ENCODE results near the gene SLC25A29. TPM values are rescaled to one million over a fixed set of nuclear protein-coding genes. Genes with fewer than 3 reads are reported as not detected.

SLC25A29 gene
- total and polyA plus RNA-seq, 2 of the 13 experiments (the other 11 are each of a cell fraction or from before 2014, with no cell fraction given), result 12.2 to 17.2 TPM

DNA sequence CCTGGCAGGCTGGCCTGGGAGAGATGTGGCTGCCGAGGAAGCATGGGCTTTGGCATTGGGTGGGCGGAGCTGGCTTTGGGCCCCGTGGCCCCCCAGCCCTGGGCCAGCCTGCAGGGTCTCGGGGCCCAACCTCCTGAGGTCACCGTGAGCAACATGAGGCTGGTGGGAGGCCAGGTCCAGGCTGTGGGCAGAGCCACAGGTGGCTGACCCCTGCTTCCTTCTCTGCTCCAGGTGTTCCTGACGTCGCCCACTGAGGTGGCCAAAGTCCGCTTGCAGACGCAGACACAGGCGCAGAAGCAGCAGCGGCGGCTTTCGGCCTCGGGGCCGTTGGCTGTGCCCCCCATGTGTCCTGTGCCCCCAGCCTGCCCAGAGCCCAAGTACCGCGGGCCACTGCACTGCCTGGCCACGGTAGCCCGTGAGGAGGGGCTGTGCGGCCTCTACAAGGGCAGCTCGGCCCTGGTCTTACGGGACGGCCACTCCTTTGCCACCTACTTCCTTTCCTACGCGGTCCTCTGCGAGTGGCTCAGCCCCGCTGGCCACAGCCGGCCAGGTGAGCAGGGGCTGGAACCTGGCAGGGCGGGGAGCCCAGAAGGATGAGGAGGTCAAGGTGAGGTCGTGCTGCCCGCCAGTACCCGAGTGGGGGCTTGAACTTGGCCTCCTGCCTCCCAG is 22.4 kb upstream of the SLC25A29 start (continued):
- TF ChIP-seq FOXC1 (CRISPR knock-in tag; IDR thresholded peaks at IDR 0.05; ENCODE audit: borderline replicate concordance), result peak; percentile 59; the same call in 1 of the 2 replicates
- TF ChIP-seq, protein P1, sequence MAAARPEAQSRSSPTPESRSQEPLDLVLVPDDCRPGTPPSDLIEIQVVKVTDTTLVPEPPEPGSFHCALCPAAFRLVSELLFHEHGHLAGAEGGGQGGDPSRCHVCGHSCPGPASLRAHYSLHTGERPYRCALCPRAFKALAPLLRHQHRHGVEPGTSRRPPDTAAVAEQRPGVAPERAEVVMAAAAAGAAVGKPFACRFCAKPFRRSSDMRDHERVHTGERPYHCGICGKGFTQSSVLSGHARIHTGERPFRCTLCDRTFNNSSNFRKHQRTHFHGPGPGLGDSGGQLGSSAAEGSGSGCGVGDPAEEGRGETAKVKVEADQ (CRISPR knock-in tag; IDR thresholded peaks at IDR 0.05; ENCODE audit: borderline replicate concordance), result peak; percentile 74; the same call in 1 of the 2 replicates
- TF ChIP-seq RAD21 (CRISPR knock-in tag; IDR thresholded peaks at IDR 0.05), result peak; percentile 35; the same call in 1 of the 2 replicates
- TF ChIP-seq MLLT10 (CRISPR knock-in tag; IDR thresholded peaks at IDR 0.05), result no peak
- TF ChIP-seq ZNF615 (CRISPR knock-in tag; IDR thresholded peaks at IDR 0.05; ENCODE audit: borderline replicate concordance), result no peak
- no peak for TF ChIP-seq MTF2 (CRISPR knock-in tag; IDR thresholded peaks at IDR 0.05; ENCODE audit: borderline replicate concordance)
- no peak for TF ChIP-seq ZNF33A (CRISPR knock-in tag; IDR thresholded peaks at IDR 0.05; ENCODE audit: borderline replicate concordance)
- no peak for TF ChIP-seq ZNF282 (IDR thresholded peaks at IDR 0.05; ENCODE audit: partially characterized antibody)
- TF ChIP-seq ERF (CRISPR knock-in tag; IDR thresholded peaks at IDR 0.05), result peak; percentile 23; the same call in 1 of the 2 replicates
- TF ChIP-seq SRF (IDR thresholded peaks at IDR 0.05; ENCODE audit: low read depth, low read length), result no peak
- TF ChIP-seq, protein P2, sequence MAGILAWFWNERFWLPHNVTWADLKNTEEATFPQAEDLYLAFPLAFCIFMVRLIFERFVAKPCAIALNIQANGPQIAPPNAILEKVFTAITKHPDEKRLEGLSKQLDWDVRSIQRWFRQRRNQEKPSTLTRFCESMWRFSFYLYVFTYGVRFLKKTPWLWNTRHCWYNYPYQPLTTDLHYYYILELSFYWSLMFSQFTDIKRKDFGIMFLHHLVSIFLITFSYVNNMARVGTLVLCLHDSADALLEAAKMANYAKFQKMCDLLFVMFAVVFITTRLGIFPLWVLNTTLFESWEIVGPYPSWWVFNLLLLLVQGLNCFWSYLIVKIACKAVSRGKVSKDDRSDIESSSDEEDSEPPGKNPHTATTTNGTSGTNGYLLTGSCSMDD (CRISPR knock-in tag; IDR thresholded peaks at IDR 0.05), result no peak
- TF ChIP-seq SALL1 (CRISPR knock-in tag; IDR thresholded peaks at IDR 0.05), result peak; percentile 58
- TF ChIP-seq, protein P3, sequence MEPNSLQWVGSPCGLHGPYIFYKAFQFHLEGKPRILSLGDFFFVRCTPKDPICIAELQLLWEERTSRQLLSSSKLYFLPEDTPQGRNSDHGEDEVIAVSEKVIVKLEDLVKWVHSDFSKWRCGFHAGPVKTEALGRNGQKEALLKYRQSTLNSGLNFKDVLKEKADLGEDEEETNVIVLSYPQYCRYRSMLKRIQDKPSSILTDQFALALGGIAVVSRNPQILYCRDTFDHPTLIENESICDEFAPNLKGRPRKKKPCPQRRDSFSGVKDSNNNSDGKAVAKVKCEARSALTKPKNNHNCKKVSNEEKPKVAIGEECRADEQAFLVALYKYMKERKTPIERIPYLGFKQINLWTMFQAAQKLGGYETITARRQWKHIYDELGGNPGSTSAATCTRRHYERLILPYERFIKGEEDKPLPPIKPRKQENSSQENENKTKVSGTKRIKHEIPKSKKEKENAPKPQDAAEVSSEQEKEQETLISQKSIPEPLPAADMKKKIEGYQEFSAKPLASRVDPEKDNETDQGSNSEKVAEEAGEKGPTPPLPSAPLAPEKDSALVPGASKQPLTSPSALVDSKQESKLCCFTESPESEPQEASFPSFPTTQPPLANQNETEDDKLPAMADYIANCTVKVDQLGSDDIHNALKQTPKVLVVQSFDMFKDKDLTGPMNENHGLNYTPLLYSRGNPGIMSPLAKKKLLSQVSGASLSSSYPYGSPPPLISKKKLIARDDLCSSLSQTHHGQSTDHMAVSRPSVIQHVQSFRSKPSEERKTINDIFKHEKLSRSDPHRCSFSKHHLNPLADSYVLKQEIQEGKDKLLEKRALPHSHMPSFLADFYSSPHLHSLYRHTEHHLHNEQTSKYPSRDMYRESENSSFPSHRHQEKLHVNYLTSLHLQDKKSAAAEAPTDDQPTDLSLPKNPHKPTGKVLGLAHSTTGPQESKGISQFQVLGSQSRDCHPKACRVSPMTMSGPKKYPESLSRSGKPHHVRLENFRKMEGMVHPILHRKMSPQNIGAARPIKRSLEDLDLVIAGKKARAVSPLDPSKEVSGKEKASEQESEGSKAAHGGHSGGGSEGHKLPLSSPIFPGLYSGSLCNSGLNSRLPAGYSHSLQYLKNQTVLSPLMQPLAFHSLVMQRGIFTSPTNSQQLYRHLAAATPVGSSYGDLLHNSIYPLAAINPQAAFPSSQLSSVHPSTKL (CRISPR knock-in tag; IDR thresholded peaks at IDR 0.05), result 0 out of 2 replicates have a peak, but pooled peaks have one; percentile 8
- TF ChIP-seq FOXO1 (CRISPR knock-in tag; IDR thresholded peaks at IDR 0.05), result 0 out of 2 replicates have a peak, but pooled peaks have one; percentile 12
- TF ChIP-seq, protein P4, sequence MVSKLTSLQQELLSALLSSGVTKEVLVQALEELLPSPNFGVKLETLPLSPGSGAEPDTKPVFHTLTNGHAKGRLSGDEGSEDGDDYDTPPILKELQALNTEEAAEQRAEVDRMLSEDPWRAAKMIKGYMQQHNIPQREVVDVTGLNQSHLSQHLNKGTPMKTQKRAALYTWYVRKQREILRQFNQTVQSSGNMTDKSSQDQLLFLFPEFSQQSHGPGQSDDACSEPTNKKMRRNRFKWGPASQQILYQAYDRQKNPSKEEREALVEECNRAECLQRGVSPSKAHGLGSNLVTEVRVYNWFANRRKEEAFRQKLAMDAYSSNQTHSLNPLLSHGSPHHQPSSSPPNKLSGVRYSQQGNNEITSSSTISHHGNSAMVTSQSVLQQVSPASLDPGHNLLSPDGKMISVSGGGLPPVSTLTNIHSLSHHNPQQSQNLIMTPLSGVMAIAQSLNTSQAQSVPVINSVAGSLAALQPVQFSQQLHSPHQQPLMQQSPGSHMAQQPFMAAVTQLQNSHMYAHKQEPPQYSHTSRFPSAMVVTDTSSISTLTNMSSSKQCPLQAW (CRISPR knock-in tag; IDR thresholded peaks at IDR 0.05), result 0 out of 2 replicates have a peak, but pooled peaks have one; percentile 31
- TF ChIP-seq, protein P5, sequence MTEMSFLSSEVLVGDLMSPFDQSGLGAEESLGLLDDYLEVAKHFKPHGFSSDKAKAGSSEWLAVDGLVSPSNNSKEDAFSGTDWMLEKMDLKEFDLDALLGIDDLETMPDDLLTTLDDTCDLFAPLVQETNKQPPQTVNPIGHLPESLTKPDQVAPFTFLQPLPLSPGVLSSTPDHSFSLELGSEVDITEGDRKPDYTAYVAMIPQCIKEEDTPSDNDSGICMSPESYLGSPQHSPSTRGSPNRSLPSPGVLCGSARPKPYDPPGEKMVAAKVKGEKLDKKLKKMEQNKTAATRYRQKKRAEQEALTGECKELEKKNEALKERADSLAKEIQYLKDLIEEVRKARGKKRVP (CRISPR knock-in tag; IDR thresholded peaks at IDR 0.05), result no peak
